Mucosa of descending colon (tissue), 3 donors: ENCODE data around the gene JAZF1. TPM values are rescaled to one million over a fixed set of nuclear protein-coding genes. Genes with fewer than 3 reads are reported as not detected.

Source experiments
- ATAC-seq: fragments of 200-7000 bp; cut with Tn5 transposase; one replicate; pipeline ENCODE4 v1.9.1; 2020; ENCODE audit warnings: mild to moderate bottlenecking, moderate library complexity
- DNase-seq, 3 donors: peaks; one replicate each; pipeline ENCODE4 v3.0.0-alpha.2; 2020
- H3K36me3 ChIP-seq: fragments of 200-600 bp; one replicate; pipeline ENCODE4 v1.8.0; 2021; ENCODE audit warnings: low read depth, mild to moderate bottlenecking
- H3K4me1 ChIP-seq: fragments of 200-600 bp; one replicate; pipeline ENCODE4 v1.8.0; 2021; ENCODE audit warnings: low read depth, mild to moderate bottlenecking
- H3K4me3 ChIP-seq: fragments of 200-600 bp; one replicate; pipeline ENCODE4 v1.8.0; 2021; ENCODE audit warnings: mild to moderate bottlenecking
- H3K9me3 ChIP-seq: fragments of 200-600 bp; one replicate; pipeline ENCODE4 v1.8.0; 2021; ENCODE audit warnings: mild to moderate bottlenecking
- CTCF ChIP-seq: fragments of 200-600 bp; IDR thresholded peaks from one replicate; pipeline ENCODE4 v1.8.0; 2022; ENCODE audit warnings: antibody characterized with exemption, mild to moderate bottlenecking
- intact Hi-C, 2 donors: fragments of 100-400 bp; cut with DNase I in 1 of 2; cut with micrococcal nuclease in 1 of 2; formaldehyde crosslinking; loops; one replicate each; pipeline versions ENCODE4 v1.11.0 to v1.11.1; 2022; cut with DNase I, micrococcal nuclease
- total RNA-seq, 3 donors: library from RNA; stranded (reverse); fragmentation: NEBNext Ultra II Directional in 2 of 3; extraction: Animal tissue kit (Norgen Biotek cat#: 25700) in 2 of 3; gene quantifications; one replicate each; pipeline versions ENCODE4 v1.2.1 to v1.2.4, GENCODE V29; 2021 to 2023
- donor health status: DM: no; HTN: no; CAD: no; lungs with moderate emphysema.
- donor health status: DM: no; HTN: no; CAD: no.
- donor health status: DM: no; HTN: yes; CAD: no.

Gene JAZF1
- total RNA-seq, 3 donors from 2014 or later = 4.9 to 68.4 (median 6.4) TPM

GRCh38 chr7:27945058-27945795 is 235.4 kb downstream of the JAZF1 start:
- H3K4me3 ChIP-seq = no peak overlapping the region
- H3K36me3 ChIP-seq = no peaks in the 10 kb centered on the region
- H3K4me1 ChIP-seq = no peaks in the 10 kb centered on the region
- ATAC-seq = no peak
- no peak for DNase-seq
- intact Hi-C loops = no loop called here
- no peaks in the 10 kb centered on the region for H3K9me3 ChIP-seq
- TF ChIP-seq CTCF = no peak

GRCh38 chr7:27944643-27945042 is 236.0 kb downstream of the JAZF1 start:
- intact Hi-C loops = no loop called here
- no peak for ATAC-seq
- Histone ChIP-seq H3K4me1 (no peaks in the 10 kb centered on the region), H3K9me3 (no peaks in the 10 kb centered on the region), H3K4me3 (no peak overlapping the region), H3K36me3 (no peaks in the 10 kb centered on the region)
- no peak for TF ChIP-seq CTCF
- DNase-seq = no peak

- no peak for ATAC-seq
- no peak for TF ChIP-seq CTCF
Measured at GRCh38 chr7:27943241-27943640, 237.4 kb downstream of the JAZF1 start.

GRCh38 chr7:27942711-27943110 is 237.9 kb downstream of the JAZF1 start:
- intact Hi-C loops = no loop called here
- H3K4me3 ChIP-seq = no peak overlapping the region
- no peaks in the 10 kb centered on the region for H3K36me3 ChIP-seq
- ATAC-seq = no peak
- DNase-seq = no peak
- H3K9me3 ChIP-seq = no peaks in the 10 kb centered on the region
- TF ChIP-seq CTCF = no peak
- H3K4me1 ChIP-seq = no peaks in the 10 kb centered on the region

More at GRCh38 chr7:27943241-27943640, 237.4 kb downstream of the JAZF1 start:
- intact Hi-C loops = no loop called here
- no peaks in the 10 kb centered on the region for H3K36me3 ChIP-seq
- no peak overlapping the region for H3K4me3 ChIP-seq
- no peaks in the 10 kb centered on the region for H3K4me1 ChIP-seq
- no peaks in the 10 kb centered on the region for H3K9me3 ChIP-seq
- DNase-seq = no peak

- no peak overlapping the region for H3K4me3 ChIP-seq
- no peaks in the 10 kb centered on the region for H3K9me3 ChIP-seq
- no peaks in the 10 kb centered on the region for H3K36me3 ChIP-seq
- no peak for ATAC-seq
- H3K4me1 ChIP-seq = no peaks in the 10 kb centered on the region
- no peak for DNase-seq
- TF ChIP-seq CTCF = no peak
- intact Hi-C loops = no loop called here
Measured at GRCh38 chr7:27941522-27941921, 239.1 kb downstream of the JAZF1 start.
